HPDE6-E6E7 (cell line): ENCODE data around the gene CMTM4.

Experiments
- DNase-seq: peaks from one replicate; pipeline ENCODE4 v3.0.0; 2011; ENCODE audit warnings: missing footprints; ENCODE audit errors: extremely low spot score

CMTM4 gene

DNA sequence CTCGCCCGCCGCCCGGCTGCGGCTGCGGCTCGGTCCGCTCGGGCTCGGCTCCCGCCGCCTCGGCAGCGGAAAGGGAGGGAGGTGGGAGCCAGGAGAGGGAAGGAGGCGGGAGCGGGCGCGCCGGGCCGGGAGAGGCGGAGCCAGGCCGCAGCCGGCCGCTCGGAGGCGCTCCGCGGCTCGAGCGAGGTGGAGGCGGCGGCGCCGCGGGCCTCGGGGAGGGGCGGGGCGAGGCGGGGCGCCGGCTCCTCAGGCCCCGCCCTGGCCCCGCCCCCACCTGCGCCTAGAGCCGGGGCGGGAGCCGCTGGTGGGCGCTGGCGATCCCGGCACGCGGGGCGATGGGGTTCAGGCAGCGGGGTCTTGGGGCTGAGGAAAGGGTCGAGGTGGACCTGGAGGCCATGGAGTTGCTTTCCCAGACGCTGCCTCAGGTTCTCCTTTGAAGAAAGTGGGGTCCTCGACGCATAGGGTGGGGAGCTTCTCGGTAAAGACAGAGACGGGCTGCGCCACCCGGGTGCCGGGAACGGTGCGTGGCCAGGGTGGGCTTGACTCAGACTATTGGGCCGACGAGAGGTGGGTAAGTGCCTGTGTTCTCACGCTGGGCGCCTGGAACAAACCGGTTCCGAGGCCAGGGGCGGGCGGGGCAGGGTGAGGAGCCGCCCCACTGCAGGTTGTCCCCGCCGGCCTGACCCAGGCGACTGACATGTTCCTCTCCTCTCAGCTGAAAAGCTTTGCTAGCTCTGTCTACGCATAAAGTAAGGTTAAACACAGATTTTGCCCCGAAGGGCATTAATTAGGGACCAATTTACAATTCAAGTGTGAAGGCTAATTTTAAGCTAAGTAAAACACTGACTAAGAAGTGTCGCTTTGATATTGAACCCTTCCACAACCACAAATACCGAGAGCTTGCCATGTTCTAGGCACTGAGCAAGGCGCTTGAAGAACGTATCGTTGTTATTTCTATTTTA, at the start of gene CMTM4:
Gene CMTM4 (minus strand): TSS at position 75 of the 962 bp plus-strand sequence. CDS start 218 bp downstream, outside the sequence.
- peak; percentile 94 for DNase-seq

- DNase-seq: no peak
Observed at GRCh38 chr16:66746048-66746447, 49.5 kb upstream of the CMTM4 start.

DNA sequence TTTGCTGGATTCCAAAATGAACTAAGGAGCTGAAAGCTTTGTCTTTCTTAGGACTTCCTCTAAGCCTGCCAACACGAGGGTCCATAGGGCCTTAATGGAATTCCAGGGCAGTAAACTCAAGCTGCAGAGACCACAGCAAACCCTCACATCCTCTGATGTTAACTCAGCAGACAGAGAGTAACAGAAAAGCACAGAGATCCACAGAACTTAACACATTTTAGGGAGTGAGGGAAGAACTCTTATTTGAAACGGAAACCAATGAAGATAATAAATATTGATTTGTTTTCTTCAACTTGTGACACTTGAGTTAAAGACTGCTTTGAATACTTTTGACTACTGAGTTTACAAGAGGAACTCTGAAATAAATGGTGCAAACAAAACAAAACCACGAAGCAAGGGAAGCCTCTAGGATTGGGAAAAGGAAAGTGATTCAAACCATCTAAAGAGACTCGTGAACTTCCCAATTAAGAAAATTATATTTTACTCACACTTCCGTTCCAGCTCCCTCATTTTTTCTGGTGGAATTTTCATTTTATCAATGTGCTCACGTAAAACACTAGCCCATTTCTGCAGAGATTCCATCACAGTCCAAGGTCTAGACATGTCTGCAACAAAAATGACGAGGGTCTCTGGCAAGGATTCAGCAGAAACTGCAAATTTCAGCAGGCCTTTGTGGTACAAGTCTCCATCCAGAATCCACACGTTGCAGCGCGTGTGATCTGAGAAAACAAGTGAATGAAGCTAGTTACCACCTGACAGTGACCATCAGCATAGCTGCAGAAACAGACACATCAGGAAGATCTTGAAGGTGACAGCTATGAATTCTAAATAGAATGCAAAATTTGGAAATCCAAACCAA, 45.6 kb upstream of the CMTM4 start:
- no peak for DNase-seq

DNA sequence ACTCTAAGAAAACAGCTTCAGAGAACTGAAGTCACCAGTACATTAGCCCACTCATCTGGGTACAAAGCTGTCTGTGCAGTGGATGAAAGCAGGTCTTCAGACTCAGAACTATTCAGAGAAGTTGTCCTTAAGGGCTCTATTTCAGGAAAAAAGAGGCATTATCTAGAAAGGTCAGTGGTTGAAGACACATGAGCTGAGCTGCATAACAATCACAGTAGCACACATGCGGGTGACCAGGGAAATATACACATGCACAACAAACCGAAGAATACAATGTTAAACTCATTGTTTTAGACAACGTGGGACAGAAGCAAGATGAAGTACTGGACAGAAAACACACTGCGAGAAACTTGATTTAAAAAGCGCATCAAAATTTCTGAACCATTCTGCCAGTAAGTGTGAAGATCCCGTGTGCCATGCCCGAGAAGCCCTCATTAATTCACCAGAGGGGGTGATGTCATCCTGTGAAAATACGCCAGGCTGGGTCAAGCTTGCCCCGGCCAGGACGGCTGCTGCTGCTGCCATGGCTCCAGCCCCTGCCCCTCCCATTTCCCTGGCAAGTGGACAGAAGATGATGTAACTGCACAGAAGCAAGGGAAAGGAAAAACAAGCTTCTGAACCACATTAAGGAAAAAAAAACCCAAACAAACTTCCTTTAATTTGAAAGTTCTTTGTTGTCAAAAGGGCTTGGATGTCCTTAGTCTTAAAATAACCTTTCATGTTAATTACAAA, 44.8 kb upstream of the CMTM4 start:
- DNase-seq: peak; percentile 84

DNA sequence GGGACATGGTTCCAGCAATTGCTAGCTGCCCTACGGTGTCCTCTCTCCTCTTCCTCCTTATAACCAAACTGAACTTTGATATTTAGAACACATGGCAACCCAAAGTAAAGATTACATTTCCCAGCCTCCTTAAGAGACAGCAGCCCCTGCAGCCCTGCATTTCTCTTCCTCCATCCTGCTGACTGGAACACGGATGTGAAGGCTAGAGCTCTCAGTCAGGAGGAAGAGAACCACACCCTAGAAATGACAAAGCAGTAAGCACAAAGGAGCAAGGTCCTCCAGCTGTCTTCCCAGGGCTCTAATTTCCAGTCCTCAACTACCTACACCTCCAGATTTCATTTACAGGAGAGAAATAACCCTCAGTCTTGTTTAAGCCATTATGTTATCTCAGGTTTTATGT, 44.0 kb upstream of the CMTM4 start:
- peak; percentile 58 for DNase-seq

GRCh38 chr16:66740010-66740409, 43.5 kb upstream of the CMTM4 start:
- DNase-seq: peak; percentile 57

DNA sequence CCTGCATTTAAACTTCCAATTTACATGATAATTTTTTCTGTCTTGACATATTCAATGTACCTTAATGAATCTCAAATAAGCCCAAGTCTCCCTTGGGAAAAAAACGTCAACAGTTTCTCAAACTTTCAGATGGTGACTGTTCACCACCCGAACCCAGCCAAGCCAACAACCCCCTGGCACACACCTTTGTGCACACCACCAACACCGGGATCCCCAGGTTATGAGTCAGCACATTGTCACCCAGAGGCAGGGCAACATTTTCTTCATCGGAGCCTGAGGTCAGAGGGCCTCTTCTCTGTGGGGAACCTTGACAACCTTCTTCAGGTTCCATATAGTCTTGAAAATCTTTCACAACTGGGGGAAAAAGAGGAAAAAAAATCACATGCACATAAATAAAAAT, 39.3 kb upstream of the CMTM4 start:
- DNase-seq: no peak

GRCh38 chr16:66731101-66731500, 34.6 kb upstream of the CMTM4 start:
- DNase-seq: no peak

DNA sequence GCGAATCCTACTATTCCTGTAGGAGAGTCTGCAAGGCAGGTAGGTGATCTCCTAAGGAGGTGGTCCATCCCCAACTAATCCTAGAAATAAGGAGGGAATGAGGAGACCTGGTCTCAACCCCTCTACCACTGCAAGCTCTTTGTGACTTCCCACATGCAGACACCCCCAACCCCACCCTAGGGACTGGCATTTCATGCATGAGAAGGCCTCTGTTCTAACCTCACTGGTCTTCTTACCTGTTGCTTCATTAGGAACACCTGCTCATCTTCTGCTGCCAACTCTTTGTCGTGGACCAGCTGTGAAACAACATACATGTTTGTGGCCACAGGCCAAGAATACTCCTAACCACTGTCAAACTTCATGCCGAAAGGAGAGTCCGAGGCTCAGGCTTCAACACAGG, 32.3 kb upstream of the CMTM4 start:
- DNase-seq: no peak

DNA sequence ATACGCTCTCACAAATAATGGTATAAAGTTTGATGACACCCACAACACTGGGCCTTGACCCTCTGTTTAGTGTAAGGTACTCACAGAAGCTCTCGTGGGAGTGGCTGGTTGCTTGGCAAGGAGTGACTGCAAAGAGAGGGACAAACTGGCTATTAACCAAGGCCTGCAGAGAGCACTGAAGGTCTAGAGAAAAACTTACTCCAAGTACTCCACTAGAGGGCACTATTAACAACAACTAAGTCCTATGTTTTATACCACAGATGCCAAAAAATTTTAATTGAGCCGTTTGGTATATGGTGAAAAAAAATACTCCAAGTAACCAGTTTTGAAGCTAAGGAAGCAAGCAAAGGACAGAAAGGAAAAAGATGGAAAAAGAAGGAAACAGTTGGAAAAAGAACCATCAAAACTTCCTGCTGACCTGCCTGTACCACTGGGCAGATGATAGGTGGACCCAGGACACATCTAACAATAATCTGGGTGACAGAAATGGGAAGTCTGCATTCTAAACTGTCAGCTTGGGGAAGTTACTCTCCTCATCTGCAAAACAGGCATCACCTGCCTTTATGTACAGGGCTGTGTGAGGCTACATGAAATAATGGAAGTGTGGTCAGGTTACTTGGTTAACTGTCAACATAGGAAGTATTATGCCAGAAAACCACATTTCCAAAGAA, 31.7 kb upstream of the CMTM4 start:
- no peak for DNase-seq

- DNase-seq: no peak
Observed at GRCh38 chr16:66720766-66721165, 24.2 kb upstream of the CMTM4 start.

GRCh38 chr16:66719246-66719645, 22.7 kb upstream of the CMTM4 start:
- DNase-seq: no peak

DNA sequence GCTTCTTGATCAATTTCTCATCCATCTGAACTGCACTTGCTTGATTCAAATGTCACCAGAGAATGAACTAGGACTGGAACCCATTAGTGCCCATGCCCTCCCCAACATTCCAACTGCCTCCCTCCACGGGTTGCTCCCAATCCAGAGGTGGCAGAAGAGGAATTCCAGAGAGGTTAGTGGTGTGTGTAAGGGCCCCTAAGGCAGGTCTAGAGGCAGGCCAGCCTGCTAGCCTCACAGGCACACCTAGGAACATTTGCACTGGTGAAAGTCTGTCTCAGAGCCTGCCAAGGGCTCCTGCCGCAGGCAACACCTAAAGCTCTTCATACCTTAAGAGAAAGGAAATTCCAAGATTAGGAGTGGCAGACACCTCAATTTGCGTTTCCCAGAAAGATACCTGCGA, 21.2 kb upstream of the CMTM4 start:
- DNase-seq: no peak

- DNase-seq: no peak
Observed at GRCh38 chr16:66717112-66717675, 20.7 kb upstream of the CMTM4 start.

DNA sequence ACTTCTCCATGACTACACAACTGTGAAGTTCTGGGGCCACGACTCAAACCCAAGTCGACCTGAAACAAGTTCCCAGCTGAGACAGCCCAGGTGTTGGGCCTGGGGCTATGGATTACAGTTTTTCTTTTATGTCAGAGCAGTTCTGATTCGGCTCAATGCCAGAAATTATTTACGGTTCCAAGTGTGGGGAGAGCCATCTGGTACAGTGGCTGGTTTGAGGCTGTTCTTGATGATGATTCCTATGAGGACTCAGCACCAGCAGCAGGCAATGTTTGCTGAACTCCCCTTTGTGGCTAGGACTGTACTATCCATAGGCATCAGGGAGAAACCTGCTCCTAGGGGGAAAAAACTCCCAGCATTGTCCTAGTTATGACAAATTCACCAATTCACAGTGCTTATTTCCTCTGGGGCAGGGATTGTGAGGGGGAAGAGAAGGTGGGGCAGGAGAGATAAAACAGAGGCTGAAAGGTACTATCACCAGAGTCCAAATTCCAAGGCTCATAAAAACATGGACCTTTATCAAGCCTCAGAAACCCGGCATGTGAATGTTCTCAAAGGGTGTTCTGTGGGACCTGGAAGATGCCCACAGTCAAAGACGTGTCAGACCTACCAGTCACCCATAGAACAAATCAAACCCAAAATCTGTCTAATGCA, 18.2 kb upstream of the CMTM4 start:
- DNase-seq: no peak

GRCh38 chr16:66714062-66714461, 17.5 kb upstream of the CMTM4 start:
- no peak for DNase-seq

GRCh38 chr16:66713076-66713475, 16.5 kb upstream of the CMTM4 start:
- no peak for DNase-seq

GRCh38 chr16:66712512-66712911, 16.0 kb upstream of the CMTM4 start:
- no peak for DNase-seq

DNA sequence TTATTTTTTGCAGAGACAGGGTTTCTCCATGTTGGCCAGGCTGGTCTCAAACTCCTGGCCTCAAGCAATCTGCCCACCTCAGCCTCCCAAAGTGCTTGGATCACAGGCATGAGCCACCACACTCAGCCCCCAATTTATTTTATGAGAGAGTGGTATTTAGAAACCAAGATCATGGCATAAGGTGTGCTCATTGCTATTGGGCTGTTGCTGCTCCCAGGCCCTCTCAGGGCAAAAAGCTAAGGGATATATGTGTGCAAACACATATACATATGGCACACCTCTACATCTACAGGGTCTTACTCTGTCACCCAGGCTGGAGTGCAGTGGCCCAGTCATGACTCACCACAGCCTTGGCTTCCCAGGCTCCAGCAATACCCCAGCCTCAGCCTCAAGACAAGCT, 15.0 kb upstream of the CMTM4 start:
- DNase-seq: no peak

DNA sequence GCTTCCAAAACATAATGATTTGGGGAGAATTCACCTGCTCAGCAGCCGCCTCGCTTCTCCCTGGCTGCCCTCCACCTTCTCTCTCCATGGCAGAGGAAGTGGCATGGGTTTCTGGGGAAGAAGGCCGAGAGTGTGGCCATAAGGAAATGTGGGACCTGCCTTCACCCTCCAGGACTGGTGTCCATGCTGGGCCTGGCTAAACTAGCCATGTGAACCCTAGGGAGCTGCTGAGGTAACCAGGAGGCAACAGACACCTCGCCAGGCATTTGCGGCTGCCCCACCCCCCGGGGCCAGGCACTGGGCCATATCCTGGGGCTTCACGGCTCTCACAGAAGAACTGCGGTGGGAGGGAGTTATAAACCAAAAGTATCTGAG, 9.9 kb upstream of the CMTM4 start:
- DNase-seq: no peak
